GM08714 (cell line): ENCODE results near the gene CD244.
"Not testable (repeated sequence)": the region's sequence is repeated elsewhere in the genome, so short reads cannot be mapped to it uniquely, and the experiment has no call there.

Experiments
- H3K4me3 ChIP-seq: fragments of 200-500 bp; sonication (Bioruptor generic); 2 replicates; pipeline ENCODE4 v1.5.1; 2014; ENCODE audit warnings: mild to moderate bottlenecking, low read length, inconsistent platforms
- ZNF274 ChIP-seq: IDR thresholded peaks from 2 replicates; pipeline ENCODE4 v1.6.1; 2012; ENCODE audit warnings: mild to moderate bottlenecking, low read depth, low read length

Gene CD244, protein sequence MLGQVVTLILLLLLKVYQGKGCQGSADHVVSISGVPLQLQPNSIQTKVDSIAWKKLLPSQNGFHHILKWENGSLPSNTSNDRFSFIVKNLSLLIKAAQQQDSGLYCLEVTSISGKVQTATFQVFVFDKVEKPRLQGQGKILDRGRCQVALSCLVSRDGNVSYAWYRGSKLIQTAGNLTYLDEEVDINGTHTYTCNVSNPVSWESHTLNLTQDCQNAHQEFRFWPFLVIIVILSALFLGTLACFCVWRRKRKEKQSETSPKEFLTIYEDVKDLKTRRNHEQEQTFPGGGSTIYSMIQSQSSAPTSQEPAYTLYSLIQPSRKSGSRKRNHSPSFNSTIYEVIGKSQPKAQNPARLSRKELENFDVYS

DNA sequence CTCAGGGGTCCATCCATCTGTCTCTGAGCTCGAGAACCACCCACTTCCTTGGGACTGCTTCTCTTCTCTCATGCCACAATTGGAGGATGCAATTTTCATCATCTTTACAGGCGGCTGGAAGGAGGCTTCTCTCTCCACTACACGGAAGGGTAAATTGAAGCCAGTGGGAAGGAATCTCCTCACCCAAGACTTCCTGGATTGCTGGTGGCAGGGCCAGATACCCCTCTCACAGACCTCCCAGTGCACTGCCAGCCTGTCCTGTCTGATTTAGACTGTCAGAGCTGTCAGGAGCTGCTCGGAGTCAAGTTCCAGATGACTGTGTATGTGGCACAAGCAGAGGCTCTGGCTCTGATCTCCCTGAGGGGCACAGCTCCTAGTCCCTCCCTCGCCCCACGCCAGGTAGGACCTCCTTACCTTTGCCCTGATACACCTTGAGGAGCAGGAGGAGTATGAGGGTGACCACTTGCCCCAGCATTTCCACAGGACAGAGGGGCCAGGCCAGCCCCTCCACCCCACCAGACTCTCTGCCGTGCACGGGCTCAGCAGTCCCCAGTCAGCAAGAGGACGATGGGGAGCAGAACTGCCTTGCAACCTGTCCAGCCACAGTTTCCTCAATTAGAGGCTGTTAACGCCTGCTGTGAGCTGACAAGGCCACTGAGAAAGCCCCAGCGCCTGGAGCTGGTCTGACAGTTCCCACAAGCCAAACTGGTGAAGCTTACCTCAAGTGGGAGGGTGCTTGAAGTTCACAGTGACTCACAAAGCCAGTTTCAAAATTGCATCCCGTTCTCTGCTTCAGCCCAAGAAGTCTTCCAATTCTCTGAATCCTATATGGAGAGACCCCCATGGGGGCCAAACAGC, at the start of gene CD244:
TSS of gene CD244 (minus strand) at position 685 of the 858 bp plus-strand sequence. CDS start at position 475, 210 bp downstream.
- no peak for TF ChIP-seq ZNF274
- peak within 1 kb of the TSS; percentile 32; the same call in 1 of the 2 replicates for H3K4me3 ChIP-seq

GRCh38 chr1:160911925-160912324, 49.2 kb upstream of the CD244 start:
- no peak for TF ChIP-seq ZNF274
- no peak overlapping the region for H3K4me3 ChIP-seq

GRCh38 chr1:160911441-160911840, 48.8 kb upstream of the CD244 start:
- TF ChIP-seq ZNF274: no peak
- H3K4me3 ChIP-seq: no peak overlapping the region

DNA sequence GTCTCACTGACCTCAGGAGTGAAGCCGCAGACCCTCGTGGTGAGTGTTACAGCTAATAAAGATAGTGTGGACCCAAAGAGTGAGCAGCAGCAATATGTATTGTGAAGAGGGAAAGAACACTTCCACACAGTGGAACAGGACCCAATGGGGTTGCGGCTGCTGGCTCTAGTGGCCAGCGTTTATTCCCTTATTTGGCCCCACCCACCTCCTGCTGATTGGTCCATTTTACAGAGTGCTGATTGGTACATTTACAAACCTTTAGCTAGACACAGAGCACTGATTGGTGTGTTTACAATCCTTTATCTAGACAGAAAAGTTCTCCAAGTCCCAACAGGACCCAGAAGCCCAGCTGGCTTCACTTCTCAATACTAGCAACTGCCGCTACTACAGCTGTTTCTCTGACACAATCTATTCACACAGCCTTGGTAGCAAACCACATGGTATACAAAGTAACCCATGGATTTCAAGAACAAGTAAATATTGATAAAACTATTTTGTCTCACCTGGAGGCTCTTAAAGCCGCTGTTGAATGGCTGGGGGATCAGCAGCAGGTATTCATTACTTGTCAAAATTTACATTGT, 47.6 kb upstream of the CD244 start:
- no peak overlapping the region for H3K4me3 ChIP-seq
- TF ChIP-seq ZNF274: no peak

DNA sequence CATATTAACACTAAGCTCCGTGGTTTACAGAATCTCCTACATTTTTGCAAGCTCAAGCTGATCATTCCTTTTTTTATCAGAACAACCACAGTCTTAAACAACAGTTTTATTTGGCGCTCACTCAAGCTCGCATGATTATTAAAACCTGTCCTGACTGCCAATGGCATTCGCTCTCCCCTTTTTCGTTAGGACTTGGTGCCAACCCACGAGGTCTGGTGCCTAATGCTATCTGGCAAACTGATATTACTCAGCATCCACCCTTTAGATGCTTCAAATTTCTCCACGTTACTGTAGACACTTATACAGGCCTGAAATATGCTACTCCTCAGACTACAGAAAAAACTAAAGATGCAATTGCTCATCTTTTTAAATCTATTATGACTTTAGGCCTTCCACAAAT, 45.3 kb upstream of the CD244 start:
- H3K4me3 ChIP-seq: no peak overlapping the region
- TF ChIP-seq ZNF274: no peak

DNA sequence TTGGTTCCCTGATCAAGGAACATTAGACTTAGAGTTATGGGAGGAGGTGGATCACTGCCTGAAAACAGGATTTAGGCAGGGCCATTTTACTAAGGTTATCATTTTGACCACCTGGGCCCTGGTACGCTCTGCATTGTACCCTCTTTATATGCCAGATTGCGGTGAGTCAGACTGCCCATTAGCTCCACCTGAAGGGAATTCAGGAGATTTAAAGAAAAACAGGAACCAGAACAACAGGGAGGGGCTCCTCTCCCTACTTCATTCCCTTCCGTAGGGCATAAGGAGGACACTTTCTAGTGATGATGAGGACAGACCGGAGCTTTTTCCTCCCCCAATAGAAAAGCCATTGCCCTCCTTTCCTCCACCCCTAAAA, 42.9 kb upstream of the CD244 start:
- no peak for TF ChIP-seq ZNF274
- H3K4me3 ChIP-seq: no peak overlapping the region

DNA sequence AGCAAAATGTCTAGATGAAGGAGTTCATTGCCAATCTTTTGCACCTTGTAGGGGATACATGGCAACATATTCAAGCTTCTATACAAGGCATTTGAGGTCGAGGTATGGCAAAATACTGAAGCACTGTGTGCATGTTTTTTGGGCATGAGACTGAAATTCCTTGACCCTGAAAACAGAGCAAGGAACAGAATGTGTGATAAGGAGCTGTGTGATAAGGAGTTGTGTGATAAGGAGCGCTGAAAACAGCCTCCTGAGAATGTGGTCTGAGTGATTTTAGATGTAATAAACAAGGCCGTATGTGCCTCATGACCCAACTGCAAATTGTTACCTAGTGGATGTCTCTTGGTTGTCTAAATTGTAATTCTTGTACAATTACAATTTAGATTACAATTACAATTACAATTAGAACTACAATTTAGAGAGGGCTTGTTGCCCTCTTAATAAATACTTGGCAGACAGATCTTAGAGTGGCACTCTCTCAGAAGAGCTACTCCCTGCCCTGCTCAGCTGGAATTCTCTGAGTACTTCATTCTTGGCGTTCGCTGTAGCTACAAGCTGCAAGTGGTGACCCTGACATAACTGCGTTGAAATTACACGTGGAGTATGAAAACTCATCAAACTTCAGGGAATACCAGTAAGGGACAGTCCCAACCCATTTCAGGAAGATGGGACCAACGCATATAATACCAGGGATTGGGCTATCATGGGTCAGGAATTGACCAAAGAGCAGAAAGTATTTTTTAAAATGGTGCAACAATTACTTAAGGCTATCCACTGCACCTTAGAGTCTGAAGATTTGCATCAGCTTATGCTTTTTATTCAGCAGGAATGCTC, 42.3 kb upstream of the CD244 start:
- H3K4me3 ChIP-seq: no peak overlapping the region
- TF ChIP-seq ZNF274: no peak

DNA sequence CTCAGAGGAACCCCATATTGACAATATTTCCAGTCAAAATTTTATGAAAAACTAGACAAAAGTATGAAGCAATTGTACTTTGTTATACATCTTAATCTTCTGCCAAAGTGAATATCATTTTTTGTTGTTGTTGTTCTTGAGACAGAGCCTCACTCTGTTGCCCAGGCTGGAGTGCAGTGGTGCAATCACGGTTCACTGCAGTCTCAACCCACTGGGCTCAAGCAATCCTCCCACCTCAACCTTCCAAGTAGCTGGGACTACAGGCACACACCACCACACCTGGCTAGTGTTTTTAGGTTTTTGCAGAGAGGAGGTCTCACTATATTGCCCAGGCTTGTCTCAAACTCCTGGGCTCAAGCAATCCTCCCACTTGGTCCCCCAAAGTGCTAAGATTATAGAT, 39.6 kb upstream of the CD244 start:
- not testable (repeated sequence) for H3K4me3 ChIP-seq

GRCh38 chr1:160901768-160902167, 39.1 kb upstream of the CD244 start:
- TF ChIP-seq ZNF274: no peak
- H3K4me3 ChIP-seq: no peak overlapping the region

DNA sequence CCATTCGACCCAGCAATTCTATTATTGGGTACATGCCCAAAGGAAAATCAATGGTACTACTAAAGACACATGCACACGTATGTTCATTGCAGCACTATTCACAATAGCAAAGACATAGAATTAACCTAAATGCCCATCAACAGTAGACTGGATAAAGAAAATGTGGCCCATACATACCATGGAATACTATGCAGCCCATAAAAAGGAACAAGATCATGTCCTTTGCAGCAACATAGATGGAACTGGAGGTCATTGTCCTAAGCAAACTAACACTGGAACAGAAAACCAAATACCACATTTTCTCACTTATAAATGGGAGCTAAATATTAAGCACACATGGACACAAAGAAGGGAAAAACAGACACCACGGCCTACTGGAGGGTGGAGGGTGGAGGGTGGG, 38.0 kb upstream of the CD244 start:
- not testable (repeated sequence) for H3K4me3 ChIP-seq

GRCh38 chr1:160894368-160895135, 31.9 kb upstream of the CD244 start:
- not testable (repeated sequence) for H3K4me3 ChIP-seq

DNA sequence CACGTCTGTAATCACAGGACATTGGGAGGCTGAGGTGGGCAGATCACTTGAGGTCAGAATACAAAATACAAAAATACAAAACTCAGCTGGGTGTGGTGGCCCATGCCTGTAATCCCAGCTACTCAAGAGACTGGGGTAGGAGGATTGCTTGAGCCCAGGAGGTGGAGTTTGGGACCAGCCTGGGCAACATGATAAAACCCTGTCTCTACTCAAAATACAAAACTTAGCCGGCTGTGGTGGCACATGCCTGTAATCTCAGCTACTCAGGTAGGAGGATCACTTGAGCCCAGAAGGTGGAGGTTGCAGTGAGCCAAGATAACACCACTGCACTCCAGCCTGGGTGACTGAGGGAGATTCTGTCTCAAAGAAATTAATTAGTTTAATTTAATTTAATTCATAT, 28.8 kb upstream of the CD244 start:
- no peak overlapping the region for H3K4me3 ChIP-seq
- TF ChIP-seq ZNF274: no peak

DNA sequence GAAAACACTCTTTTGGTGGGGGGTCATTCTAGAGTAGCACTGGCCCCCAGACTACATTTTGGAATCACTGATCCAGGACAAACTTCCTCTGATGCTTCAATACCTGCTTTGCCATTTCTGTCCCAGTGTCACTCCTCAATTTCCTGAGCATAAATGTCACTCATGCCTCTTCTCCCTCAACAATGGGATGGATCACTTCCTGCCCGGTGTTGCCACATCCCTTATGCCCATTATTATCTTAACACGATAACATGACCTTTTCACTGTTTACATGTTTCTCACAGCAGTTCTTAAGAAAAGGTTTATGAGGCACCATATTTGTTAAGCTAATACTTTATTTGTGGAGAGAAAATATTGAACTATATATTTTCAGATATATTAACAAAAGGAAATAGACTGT, 26.2 kb upstream of the CD244 start:
- TF ChIP-seq ZNF274: no peak
- no peak overlapping the region for H3K4me3 ChIP-seq
